GM23338 (cell line): ENCODE data around the gene KREMEN2. TPM values are rescaled to one million over a fixed set of nuclear protein-coding genes. Genes with fewer than 3 reads are reported as not detected.

Experiments used
- ATAC-seq: fragments of 200-7000 bp; cut with Tn5 transposase; 3 replicates; pipeline ENCODE4 v1.9.1; 2020
- DNase-seq: peaks from one replicate; pipeline ENCODE4 v3.0.0-alpha.2; 2015; ENCODE audit warnings: low spot score
- H2AFZ ChIP-seq: fragments of 200-600 bp; sonication (generic); 2 replicates; pipeline ENCODE4 v1.8.0; 2016; ENCODE audit warnings: antibody characterized with exemption, mild to moderate bottlenecking, moderate library complexity
- H3F3A ChIP-seq: fragments of 200-600 bp; sonication (generic); replicated peaks from 2 replicates; pipeline ENCODE4 v1.8.0; 2017; ENCODE audit warnings: antibody characterized with exemption, mixed run types, low read depth
- H3K27ac ChIP-seq: fragments of 200-600 bp; sonication (generic); 2 replicates; pipeline ENCODE4 v1.6.1; 2016; ENCODE audit warnings: low read depth
- H3K27me3 ChIP-seq: fragments of 200-600 bp; sonication (generic); 2 replicates; pipeline ENCODE4 v1.8.0; 2016; ENCODE audit warnings: mild to moderate bottlenecking, mixed run types, moderate library complexity; ENCODE audit not compliant: insufficient read depth
- H3K36me3 ChIP-seq: fragments of 200-600 bp; sonication (generic); 2 replicates; pipeline ENCODE4 v1.8.0; 2016; ENCODE audit warnings: mild to moderate bottlenecking; ENCODE audit not compliant: insufficient read depth
- H3K4me1 ChIP-seq: fragments of 200-600 bp; sonication (generic); 2 replicates; pipeline ENCODE4 v1.8.0; 2016; ENCODE audit warnings: mild to moderate bottlenecking, moderate library complexity; ENCODE audit not compliant: insufficient read depth
- H3K4me2 ChIP-seq: fragments of 200-600 bp; sonication (generic); 2 replicates; pipeline ENCODE4 v1.7.1; 2017; ENCODE audit warnings: mixed run types
- H3K4me3 ChIP-seq: fragments of 200-600 bp; sonication (generic); 2 replicates; pipeline ENCODE4 v1.6.1; 2016; ENCODE audit warnings: mixed run types
- H3K79me2 ChIP-seq: fragments of 200-600 bp; sonication (generic); replicated peaks from 2 replicates; pipeline ENCODE4 v1.8.0; 2017; ENCODE audit warnings: mild to moderate bottlenecking; ENCODE audit not compliant: insufficient read depth
- H3K9me2 ChIP-seq: fragments of 200-600 bp; sonication (generic); 2 replicates; pipeline ENCODE4 v1.8.0; 2017; ENCODE audit not compliant: insufficient read depth
- H4K20me1 ChIP-seq: fragments of 200-600 bp; sonication (generic); replicated peaks from 2 replicates; pipeline ENCODE4 v1.8.0; 2017; ENCODE audit warnings: mild to moderate bottlenecking; ENCODE audit not compliant: insufficient read depth
- H3K27ac Mint-ChIP-seq: 2 replicates; pipeline ENCODE4 v1.8.0; 2020; ENCODE audit warnings: inconsistent platforms, mild to moderate bottlenecking, moderate library complexity, mixed read lengths
- H3K27me3 Mint-ChIP-seq: 3 replicates; pipeline ENCODE4 v1.8.0; 2022; ENCODE audit warnings: low read depth, mild to moderate bottlenecking, moderate library complexity, mixed read lengths, inconsistent platforms; ENCODE audit not compliant: insufficient read depth, poor library complexity
- H3K36me3 Mint-ChIP-seq: 3 replicates; pipeline ENCODE4 v1.8.0; 2021; ENCODE audit warnings: low read depth, mild to moderate bottlenecking, inconsistent platforms, moderate library complexity, mixed read lengths
- H3K4me1 Mint-ChIP-seq: 3 replicates; pipeline ENCODE4 v1.8.0; 2020; ENCODE audit warnings: mild to moderate bottlenecking, inconsistent platforms, mixed read lengths
- H3K4me3 Mint-ChIP-seq: 3 replicates; pipeline ENCODE4 v1.8.0; 2021; ENCODE audit warnings: moderate library complexity, mild to moderate bottlenecking, inconsistent platforms, mixed read lengths
- H3K9me3 Mint-ChIP-seq: 3 replicates; pipeline ENCODE4 v1.8.0; 2020; ENCODE audit warnings: moderate library complexity, mild to moderate bottlenecking, inconsistent platforms, mixed read lengths
- CREB1 ChIP-seq: fragments of 250-450 bp; sonication (Bioruptor Pico); IDR thresholded peaks from 2 replicates; pipeline ENCODE4 v1.5.0; 2020; ENCODE audit warnings: low read depth, mild to moderate bottlenecking, moderate library complexity
- ETS1 ChIP-seq: IDR thresholded peaks from 2 replicates; pipeline ENCODE4 v1.6.1; 2016; ENCODE audit warnings: antibody characterized with exemption
- EZH2 ChIP-seq: fragments of 200-600 bp; sonication (generic); IDR thresholded peaks from one replicate; pipeline ENCODE4 v1.8.0; 2017; ENCODE audit warnings: antibody characterized with exemption, mild to moderate bottlenecking, low read depth; ENCODE audit not compliant: unreplicated experiment
- JUNB ChIP-seq: IDR thresholded peaks from one replicate; pipeline ENCODE4 v1.6.1; 2016; ENCODE audit warnings: antibody characterized with exemption; ENCODE audit not compliant: unreplicated experiment
- POLR2AphosphoS5 ChIP-seq: IDR thresholded peaks from 2 replicates; pipeline ENCODE4 v1.6.1; 2016; ENCODE audit warnings: antibody characterized with exemption, low read depth
- REST ChIP-seq: IDR thresholded peaks from one replicate; pipeline ENCODE4 v1.6.1; 2018; ENCODE audit warnings: antibody characterized with exemption; ENCODE audit not compliant: unreplicated experiment
- ZNF114 ChIP-seq: fragments of 250-450 bp; sonication (Bioruptor Pico); IDR thresholded peaks from 2 replicates; pipeline ENCODE4 v1.5.0; 2020; ENCODE audit warnings: mild to moderate bottlenecking, moderate library complexity
- ZNF331 ChIP-seq: fragments of 250-450 bp; sonication (Bioruptor Pico); IDR thresholded peaks from 2 replicates; pipeline ENCODE4 v1.5.0; 2020; ENCODE audit warnings: low read depth, mild to moderate bottlenecking, moderate library complexity
- polyA plus RNA-seq: library from polyadenylated mRNA; unstranded; fragments of >200 nt; fragmentation: Nextera tagmentation; extraction: Ambion mirVana; gene quantifications from 2 replicates; pipeline ENCODE4 v1.2.1, GENCODE V29; 2016
- total RNA-seq: library from RNA; depleted of rRNA; stranded (reverse); fragments of >200 nt; shearing (Covaris generic); gene quantifications from 2 replicates; pipeline ENCODE4 v1.2.3, GENCODE V29; 2014
- TF ChIP-seq, protein P1 (sequence below), 2 experiments: fragments of 200-600 bp in 1 of 2; sonication (generic) in 1 of 2; conservative IDR thresholded peaks; 2 replicates each; pipeline versions ENCODE4 v1.5.1 to v1.6.1; 2016 to 2017; ENCODE audit warnings: antibody characterized with exemption in 2 of 2, low read depth in 2 of 2, mild to moderate bottlenecking in 2 of 2, moderate library complexity in 1 of 2

The KREMEN2 gene
- total and polyA plus RNA-seq, 2 experiments from 2014 or later = 4.9 to 16.1 TPM

DNA sequence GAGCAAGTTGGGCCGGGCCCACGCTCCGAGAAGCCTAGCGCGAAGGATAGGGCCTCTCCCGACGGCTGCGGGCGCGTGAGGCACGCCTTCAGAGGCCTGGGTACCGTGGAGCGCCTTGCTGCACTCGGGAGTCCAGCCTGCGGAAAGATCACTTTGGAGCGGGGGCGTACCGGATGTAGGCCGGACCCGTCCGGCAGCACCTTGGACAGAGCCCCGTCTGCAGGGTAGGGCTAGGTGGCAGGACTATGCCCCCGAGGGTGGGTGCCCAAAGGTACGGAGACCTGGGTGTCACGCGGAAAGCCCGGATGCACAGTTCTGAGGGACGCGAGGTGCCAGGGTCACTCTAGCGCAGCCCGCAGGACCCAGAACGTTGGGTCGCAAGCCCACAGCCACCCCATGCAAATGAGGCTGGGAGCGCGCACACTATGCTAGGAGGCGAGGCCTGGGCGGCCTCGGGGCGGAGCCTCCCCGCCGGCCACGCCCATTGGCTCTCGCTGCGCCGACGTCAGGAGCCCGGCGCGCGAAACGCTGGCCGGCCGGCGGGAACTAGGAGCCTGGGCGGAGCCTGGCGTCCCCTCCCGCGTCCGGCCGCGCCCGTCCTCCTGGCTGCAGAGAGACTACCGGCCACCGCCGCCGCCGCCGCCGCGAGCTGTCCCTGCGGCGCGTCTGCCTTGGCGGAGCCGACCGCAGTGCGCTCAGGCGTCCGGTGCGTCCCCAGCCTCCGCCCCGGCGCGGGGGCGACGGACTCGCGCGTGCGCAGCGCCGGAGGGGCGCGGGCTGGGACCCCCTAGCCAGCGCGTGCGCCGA, 4.9 kb downstream of the KREMEN2 start, which contains the start of gene PAQR4:
PAQR4 (plus strand) TSS at position 611 of the 807 bp plus-strand sequence. CDS start 327 bp downstream, outside the sequence.
- Histone ChIP-seq H2AFZ (peak within 1 kb of the TSS; percentile 85; the same call in 1 of the 2 replicates), H3K36me3 (no peaks in the 10 kb centered on the region), H3K27ac (no peak within 1 kb of the TSS), H3K4me2 (peak within 1 kb of the TSS; percentile 95), H3K27me3 (peaks cover 37% of the 10 kb centered on the region), H4K20me1 (peaks cover 12% of the 10 kb centered on the region), H3K79me2 (no peaks in the 10 kb centered on the region), H3K9me2 (no peaks in the 10 kb centered on the region), H3K4me1 (peaks cover 20% of the 10 kb centered on the region; the same call in 1 of the 2 replicates), H3K4me3 (peak within 1 kb of the TSS; percentile 94), H3F3A (peaks cover 42% of the 10 kb centered on the region)
- Mint-ChIP-seq H3K4me3 (peak within 1 kb of the TSS; percentile 69), H3K36me3 (peaks cover 17% of the 10 kb centered on the region), H3K27ac (no peak within 1 kb of the TSS), H3K9me3 (no peaks in the 10 kb centered on the region), H3K4me1 (peaks cover 27% of the 10 kb centered on the region), H3K27me3 (peaks cover 45% of the 10 kb centered on the region)
- ATAC-seq (peak; percentile 25), DNase-seq (peak; percentile 92)
- TF ChIP-seq ZNF331 (no peak), EZH2 (no peak), JUNB (no peak), CREB1 (peak; percentile 81), ETS1 (peak; percentile 47; the same call in 1 of the 2 replicates), POLR2AphosphoS5 (no peak; the same call in 1 of the 2 replicates), REST (peak; percentile 96)

DNA sequence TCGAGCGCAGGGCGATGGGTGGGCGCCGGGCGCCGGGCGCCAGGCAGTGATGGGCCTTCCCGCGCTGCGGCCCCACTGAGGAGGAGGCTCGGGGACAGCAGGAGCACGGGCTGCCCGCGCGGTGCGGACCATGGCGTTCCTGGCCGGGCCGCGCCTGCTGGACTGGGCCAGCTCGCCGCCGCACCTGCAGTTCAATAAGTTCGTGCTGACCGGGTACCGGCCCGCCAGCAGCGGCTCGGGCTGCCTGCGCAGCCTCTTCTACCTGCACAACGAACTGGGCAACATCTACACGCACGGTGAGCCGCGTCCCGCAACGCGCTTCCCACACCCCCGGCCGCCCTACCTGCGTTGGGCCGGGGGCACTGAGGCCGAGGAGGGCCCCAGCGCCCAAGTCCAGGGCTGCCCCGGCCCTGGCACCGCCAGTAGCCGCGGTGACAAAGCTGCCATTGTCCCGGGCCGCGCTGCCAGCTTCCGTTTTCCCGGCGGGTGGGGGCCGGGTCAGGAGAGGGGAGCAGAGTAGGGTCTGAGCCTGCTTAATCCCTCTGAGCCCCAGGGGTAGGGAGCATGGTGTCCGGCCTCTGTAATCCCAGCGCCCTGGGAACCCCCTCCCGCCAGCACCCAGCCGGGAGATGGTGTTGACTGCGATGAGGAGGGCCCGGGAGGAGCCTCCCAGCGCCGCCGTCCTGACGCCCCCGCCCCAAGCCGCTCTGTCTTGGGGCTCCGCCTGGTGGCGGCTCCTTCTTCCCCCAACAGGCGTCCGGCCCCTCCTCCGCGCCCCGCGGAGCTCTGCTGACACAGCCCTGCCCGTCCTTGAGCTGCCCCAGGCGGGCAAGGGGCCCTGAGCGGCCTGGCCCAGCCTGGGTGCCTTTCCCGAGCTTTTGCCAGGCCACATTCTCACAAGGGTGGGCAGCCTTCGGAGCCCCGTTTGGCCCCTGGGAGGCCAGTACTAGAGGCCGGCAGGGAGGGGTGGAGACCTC, 5.8 kb downstream of the KREMEN2 start:
- no peaks in the 10 kb centered on the region for H3K79me2 ChIP-seq
- no peak overlapping the region for H3K27ac Mint-ChIP-seq
- TF ChIP-seq ZNF114 (CRISPR knock-in tag) = no peak
- peak; percentile 24 for TF ChIP-seq REST
- TF ChIP-seq, protein P1, sequence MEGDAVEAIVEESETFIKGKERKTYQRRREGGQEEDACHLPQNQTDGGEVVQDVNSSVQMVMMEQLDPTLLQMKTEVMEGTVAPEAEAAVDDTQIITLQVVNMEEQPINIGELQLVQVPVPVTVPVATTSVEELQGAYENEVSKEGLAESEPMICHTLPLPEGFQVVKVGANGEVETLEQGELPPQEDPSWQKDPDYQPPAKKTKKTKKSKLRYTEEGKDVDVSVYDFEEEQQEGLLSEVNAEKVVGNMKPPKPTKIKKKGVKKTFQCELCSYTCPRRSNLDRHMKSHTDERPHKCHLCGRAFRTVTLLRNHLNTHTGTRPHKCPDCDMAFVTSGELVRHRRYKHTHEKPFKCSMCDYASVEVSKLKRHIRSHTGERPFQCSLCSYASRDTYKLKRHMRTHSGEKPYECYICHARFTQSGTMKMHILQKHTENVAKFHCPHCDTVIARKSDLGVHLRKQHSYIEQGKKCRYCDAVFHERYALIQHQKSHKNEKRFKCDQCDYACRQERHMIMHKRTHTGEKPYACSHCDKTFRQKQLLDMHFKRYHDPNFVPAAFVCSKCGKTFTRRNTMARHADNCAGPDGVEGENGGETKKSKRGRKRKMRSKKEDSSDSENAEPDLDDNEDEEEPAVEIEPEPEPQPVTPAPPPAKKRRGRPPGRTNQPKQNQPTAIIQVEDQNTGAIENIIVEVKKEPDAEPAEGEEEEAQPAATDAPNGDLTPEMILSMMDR (conservative IDR thresholded peaks at IDR 0.05; ENCODE audit: low read depth in 2 of 2) = peak; percentile 52 to 65
- TF ChIP-seq POLR2AphosphoS5 = peak; percentile 55
- TF ChIP-seq CREB1 = no peak
- peaks cover 20% of the 10 kb centered on the region; the same call in 1 of the 2 replicates for H3K4me1 ChIP-seq
- H3K27me3 Mint-ChIP-seq = peaks cover 45% of the 10 kb centered on the region
- peak overlapping the region; percentile 95 for H3K4me2 ChIP-seq
- peaks cover 37% of the 10 kb centered on the region for H3F3A ChIP-seq
- H3K4me3 ChIP-seq = peak overlapping the region; percentile 94
- H2AFZ ChIP-seq = peak overlapping the region; percentile 63; the same call in 1 of the 2 replicates
- no peaks in the 10 kb centered on the region for H3K9me2 ChIP-seq
- peaks cover 12% of the 10 kb centered on the region for H4K20me1 ChIP-seq
- H3K36me3 Mint-ChIP-seq = peaks cover 22% of the 10 kb centered on the region
- peak overlapping the region; percentile 69 for H3K4me3 Mint-ChIP-seq
- ATAC-seq = peak; percentile 56
- no peak overlapping the region for H3K27ac ChIP-seq
- peak; percentile 93 for DNase-seq
- peaks cover 37% of the 10 kb centered on the region for H3K27me3 ChIP-seq
- H3K36me3 ChIP-seq = no peaks in the 10 kb centered on the region
- H3K4me1 Mint-ChIP-seq = peaks cover 27% of the 10 kb centered on the region
- H3K9me3 Mint-ChIP-seq = no peaks in the 10 kb centered on the region
